Activated B cell treated with CpG ODN at 0.5 μM for 24 hours (primary cell): ENCODE measurements around the gene CHMP4B. TPM values are rescaled to one million over a fixed set of nuclear protein-coding genes. Genes with fewer than 3 reads are reported as not detected.

Experiments used
- ATAC-seq: fragments of 200-7000 bp; cut with Tn5 transposase; one replicate; pipeline ENCODE4 v1.10.0; 2021; ENCODE audit warnings: low read depth, mild to moderate bottlenecking, moderate library complexity
- CTCF ChIA-PET: fragments of 350-600 bp; sonication (Branson Sonifier 250); formaldehyde crosslinking; loops from one replicate; lab custom pipeline; 2021; ENCODE audit warnings: antibody characterized with exemption; lab: Charles Lee
- POLR2A ChIA-PET: fragments of 350-600 bp; sonication (Branson Sonifier 250); formaldehyde crosslinking; loops from one replicate; lab custom pipeline; 2021; ENCODE audit warnings: antibody characterized with exemption; lab: Charles Lee
- DNase-seq: peaks from one replicate; pipeline ENCODE4 v3.0.0; 2022
- H3K27ac Mint-ChIP-seq: one replicate; pipeline ENCODE4 v1.8.0; 2020; ENCODE audit warnings: mixed read lengths
- H3K27me3 Mint-ChIP-seq: one replicate; pipeline ENCODE4 v1.8.0; 2021; ENCODE audit warnings: mixed read lengths
- H3K36me3 Mint-ChIP-seq: one replicate; pipeline ENCODE4 v1.8.0; 2021; ENCODE audit warnings: low read depth, mixed read lengths
- H3K4me1 Mint-ChIP-seq: one replicate; pipeline ENCODE4 v1.8.0; 2021; ENCODE audit warnings: mixed read lengths
- H3K4me3 Mint-ChIP-seq: one replicate; pipeline ENCODE4 v1.8.0; 2020; ENCODE audit warnings: mild to moderate bottlenecking, mixed read lengths
- H3K9me3 Mint-ChIP-seq: one replicate; pipeline ENCODE4 v1.8.0; 2020; ENCODE audit warnings: mixed read lengths
- intact Hi-C: fragments of 100-400 bp; cut with micrococcal nuclease; formaldehyde crosslinking; loops from one replicate; pipeline ENCODE4 v1.15.1; 2024
- total RNA-seq: library from RNA; stranded (reverse); gene quantifications from 2 replicates; pipeline ENCODE4 v1.2.3, GENCODE V29; 2022
- TF ChIP-seq, protein P1 (sequence below): fragments of 200-600 bp; IDR thresholded peaks from one replicate; pipeline ENCODE4 v1.8.0; 2022; ENCODE audit warnings: antibody characterized with exemption, mild to moderate bottlenecking

CHMP4B gene
- total RNA-seq, 1 donor from 2014 or later: 116 TPM

DNA sequence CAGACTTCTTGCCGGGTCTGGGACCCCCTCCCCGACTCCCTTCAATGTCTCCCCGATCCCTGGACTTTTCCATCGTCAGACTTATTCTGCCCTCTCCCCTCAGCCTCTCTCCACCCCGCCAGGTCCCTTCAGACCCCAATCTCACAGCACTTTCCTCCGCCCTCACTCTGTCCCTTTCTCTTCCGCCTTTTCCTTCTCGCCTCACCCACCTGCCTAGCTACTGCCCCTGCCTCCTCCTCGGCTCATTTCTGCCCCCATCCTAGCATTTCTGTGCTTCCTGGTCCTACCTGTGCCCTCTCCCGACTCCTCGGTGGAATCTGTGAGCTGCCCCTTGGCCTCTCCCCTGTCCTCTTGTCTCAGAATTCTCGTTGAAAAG is 616 bp downstream of the CHMP4B start:
- peak overlapping the region; percentile 98 for H3K4me3 Mint-ChIP-seq
- peaks cover 39% of the 10 kb centered on the region for H3K36me3 Mint-ChIP-seq
- intact Hi-C loops: loop anchor here (1.0 to 5.0 kb wide), 15 partner anchors 19 to 1336 kb away; partner anchors contain the start of genes E2F1, EDEM2, EIF2S2 and PXMP4
- CTCF ChIA-PET: interaction anchor here (0.8 to 1.7 kb wide), 3 partner anchors 9 to 144 kb away, joined by 3 to 4 read pairs (median 3); no protein-coding TSS in a partner anchor
- peaks cover 51% of the 10 kb centered on the region for H3K4me1 Mint-ChIP-seq
- peak; percentile 21 for ATAC-seq
- no peaks in the 10 kb centered on the region for H3K27me3 Mint-ChIP-seq
- no peaks in the 10 kb centered on the region for H3K9me3 Mint-ChIP-seq
- H3K27ac Mint-ChIP-seq: peak overlapping the region; percentile 92
- POLR2A ChIA-PET: interaction anchor here (0.8 to 4.0 kb wide), 14 partner anchors 8 to 551 kb away, joined by 3 to 40 read pairs (median 6); partner anchors contain the start of genes CDK5RAP1, EIF2S2, ITCH and PXMP4
- TF ChIP-seq, protein P1, sequence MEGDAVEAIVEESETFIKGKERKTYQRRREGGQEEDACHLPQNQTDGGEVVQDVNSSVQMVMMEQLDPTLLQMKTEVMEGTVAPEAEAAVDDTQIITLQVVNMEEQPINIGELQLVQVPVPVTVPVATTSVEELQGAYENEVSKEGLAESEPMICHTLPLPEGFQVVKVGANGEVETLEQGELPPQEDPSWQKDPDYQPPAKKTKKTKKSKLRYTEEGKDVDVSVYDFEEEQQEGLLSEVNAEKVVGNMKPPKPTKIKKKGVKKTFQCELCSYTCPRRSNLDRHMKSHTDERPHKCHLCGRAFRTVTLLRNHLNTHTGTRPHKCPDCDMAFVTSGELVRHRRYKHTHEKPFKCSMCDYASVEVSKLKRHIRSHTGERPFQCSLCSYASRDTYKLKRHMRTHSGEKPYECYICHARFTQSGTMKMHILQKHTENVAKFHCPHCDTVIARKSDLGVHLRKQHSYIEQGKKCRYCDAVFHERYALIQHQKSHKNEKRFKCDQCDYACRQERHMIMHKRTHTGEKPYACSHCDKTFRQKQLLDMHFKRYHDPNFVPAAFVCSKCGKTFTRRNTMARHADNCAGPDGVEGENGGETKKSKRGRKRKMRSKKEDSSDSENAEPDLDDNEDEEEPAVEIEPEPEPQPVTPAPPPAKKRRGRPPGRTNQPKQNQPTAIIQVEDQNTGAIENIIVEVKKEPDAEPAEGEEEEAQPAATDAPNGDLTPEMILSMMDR: no peak
- peak; percentile 41 for DNase-seq

DNA sequence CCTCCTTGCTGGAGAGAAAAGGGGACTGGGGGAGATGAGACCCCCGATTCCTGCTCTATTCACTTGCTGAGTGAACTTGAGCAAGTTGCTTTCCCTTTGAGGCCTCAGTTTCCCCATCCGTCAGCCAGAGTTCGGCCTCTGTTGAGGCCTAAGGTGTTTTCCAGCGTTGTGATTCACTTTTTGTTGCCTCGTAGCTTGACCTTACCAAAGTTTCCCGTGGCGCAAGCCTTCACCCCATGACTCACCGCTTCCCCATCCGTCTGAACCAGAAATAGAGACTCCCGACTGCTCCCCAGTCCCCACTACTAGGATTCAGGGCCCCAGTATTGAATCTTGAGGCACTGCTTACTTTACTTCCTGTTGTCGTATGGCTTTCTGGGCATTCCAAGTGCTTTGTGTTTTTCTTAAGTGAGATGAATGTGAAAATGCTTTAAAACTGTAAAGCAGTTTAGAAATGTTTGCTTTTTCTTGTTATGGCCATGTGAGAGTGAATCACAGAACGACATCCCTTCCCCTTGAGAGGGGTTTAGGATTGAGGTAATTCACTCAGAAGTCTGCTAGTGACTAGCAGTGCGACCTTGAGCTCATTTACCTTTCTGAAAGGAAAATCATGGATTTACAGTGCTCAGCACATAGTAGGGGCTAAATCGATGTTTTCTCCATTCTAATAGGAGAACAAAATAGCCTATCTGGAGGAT is 1.2 kb downstream of the CHMP4B start:
- Mint-ChIP-seq H3K36me3 (peaks cover 41% of the 10 kb centered on the region), H3K9me3 (no peaks in the 10 kb centered on the region), H3K4me1 (peaks cover 56% of the 10 kb centered on the region), H3K27me3 (no peaks in the 10 kb centered on the region), H3K27ac (peak overlapping the region; percentile 92), H3K4me3 (peak overlapping the region; percentile 98)
- TF ChIP-seq, protein P1: no peak
- CTCF ChIA-PET: interaction anchor here (0.8 to 1.7 kb wide), 3 partner anchors 9 to 144 kb away, joined by 3 to 4 read pairs (median 3); no protein-coding TSS in a partner anchor
- POLR2A ChIA-PET: interaction anchor here (0.6 to 4.0 kb wide), 12 partner anchors 8 to 1930 kb away, joined by 3 to 40 read pairs (median 5); partner anchors contain the start of genes EIF2S2, ITCH, PXMP4 and RALY
- intact Hi-C loops: loop anchor here (5.0 kb wide), 3 partner anchors 45 to 1335 kb away; partner anchors contain the start of genes E2F1 and EDEM2
- DNase-seq (peak; percentile 30), ATAC-seq (no peak)

DNA sequence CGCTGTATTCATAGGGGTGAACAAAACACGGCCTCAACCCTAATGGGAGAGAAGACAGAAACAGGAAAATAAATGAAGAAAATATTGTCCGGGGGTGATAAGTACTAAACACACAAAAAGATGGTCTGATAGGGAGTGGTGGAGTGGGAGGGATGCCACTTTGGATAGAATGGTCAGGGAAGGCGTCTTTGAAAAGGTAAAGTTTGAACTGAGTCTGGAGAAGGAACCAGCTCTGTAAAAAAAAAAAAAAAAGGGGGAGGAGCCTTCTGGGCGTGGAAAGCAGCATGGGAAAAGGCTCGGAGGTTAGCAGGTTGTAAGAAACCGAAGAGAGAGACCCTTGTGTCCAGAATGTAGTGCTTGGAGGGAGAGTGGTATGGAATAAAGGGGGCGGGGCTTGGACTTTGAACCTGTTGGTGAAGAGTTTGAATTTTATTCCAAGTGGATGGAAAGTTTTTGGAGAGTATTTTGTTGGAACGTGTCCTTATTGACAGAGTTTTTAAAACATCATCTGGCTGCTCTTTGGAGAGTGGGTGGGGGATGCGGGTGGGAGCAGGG is 1.8 kb downstream of the CHMP4B start:
- peaks cover 63% of the 10 kb centered on the region for H3K4me1 Mint-ChIP-seq
- ATAC-seq: no peak
- peaks cover 47% of the 10 kb centered on the region for H3K36me3 Mint-ChIP-seq
- H3K27ac Mint-ChIP-seq: peak overlapping the region; percentile 92
- ChIA-PET POLR2A (interaction anchor here (0.6 to 4.0 kb wide), 6 partner anchors 35 to 1929 kb away, joined by 3 to 40 read pairs (median 4); partner anchors contain the start of genes EIF2S2, PXMP4 and RBM39), CTCF (interaction anchor here (1.4 kb wide), 1 partner anchor 19 kb away, joined by 3 read pairs; no protein-coding TSS in a partner anchor)
- TF ChIP-seq, protein P1: no peak
- DNase-seq: no peak
- intact Hi-C loops: loop anchor here (5.0 kb wide), 3 partner anchors 44 to 1334 kb away; partner anchors contain the start of genes E2F1 and EDEM2
- no peaks in the 10 kb centered on the region for H3K27me3 Mint-ChIP-seq
- H3K9me3 Mint-ChIP-seq: no peaks in the 10 kb centered on the region
- peak overlapping the region; percentile 98 for H3K4me3 Mint-ChIP-seq

GRCh38 chr20:33814238-33814712 is 3.1 kb downstream of the CHMP4B start:
- TF ChIP-seq, protein P1: no peak

More at GRCh38 chr20:33814238-33814712, 3.1 kb downstream of the CHMP4B start:
- ChIA-PET POLR2A (interaction anchor here (0.6 kb wide), 2 partner anchors 60 to 124 kb away, joined by 3 to 5 read pairs; no protein-coding TSS in a partner anchor), CTCF (no interaction called here)
- no peak for ATAC-seq
- Mint-ChIP-seq H3K9me3 (no peaks in the 10 kb centered on the region), H3K4me3 (peak overlapping the region; percentile 98), H3K27ac (peak overlapping the region; percentile 37), H3K4me1 (peaks cover 76% of the 10 kb centered on the region), H3K36me3 (peaks cover 54% of the 10 kb centered on the region), H3K27me3 (no peaks in the 10 kb centered on the region)
- intact Hi-C loops: loop anchor here (5.0 kb wide), 3 partner anchors 43 to 1333 kb away; partner anchors contain the start of genes E2F1 and EDEM2
- DNase-seq: no peak
